ENCODE data around the gene BTG3. TPM values are rescaled to one million over a fixed set of nuclear protein-coding genes. Genes with fewer than 3 reads are reported as not detected.

Gene BTG3
- total RNA-seq = 32.4 and 35.5 TPM in 2 replicates

GRCh38 chr21:17612565-17613241, at the start of gene BTG3:
BTG3 (minus strand) TSS chr21:17612901; CDS start chr21:17609144, 3,757 bp downstream.

Other genes with a start within 250 kb of the BTG3 start
- 0.58 and 1.7 TPM in 2 replicates for gene CXADR, start 99.9 kb downstream of the BTG3 start, total RNA-seq
- 3.9 and 6.5 TPM in 2 replicates for gene C21orf91, start 206.5 kb upstream of the BTG3 start, total RNA-seq